ENCODE data around the gene FAM187B.

The FAM187B gene

GRCh38 chr19:35228177-35228930 lies at the start of gene FAM187B:
TSS of gene FAM187B (minus strand) at chr19:35228739. CDS start at chr19:35228680, 59 bp downstream.
- DNase-seq, result no peak

- no peak for DNase-seq
Observed at GRCh38 chr19:35276706-35277281, 48.3 kb upstream of the FAM187B start.

- DNase-seq, result no peak
Observed at GRCh38 chr19:35274323-35274722, 45.8 kb upstream of the FAM187B start.

- no peak for DNase-seq
Observed at GRCh38 chr19:35273686-35274259, 45.2 kb upstream of the FAM187B start.

- DNase-seq, result no peak
Observed at GRCh38 chr19:35272954-35273649, 44.6 kb upstream of the FAM187B start.

GRCh38 chr19:35272122-35272719 lies 43.7 kb upstream of the FAM187B start:
- DNase-seq, result no peak

- no peak for DNase-seq
Observed at GRCh38 chr19:35271546-35271945, 43.0 kb upstream of the FAM187B start.

GRCh38 chr19:35270381-35270811 lies 41.9 kb upstream of the FAM187B start:
- no peak for DNase-seq

GRCh38 chr19:35269438-35270117 lies 41.0 kb upstream of the FAM187B start:
- DNase-seq, result peak; percentile 78 to 81

GRCh38 chr19:35268536-35269437 lies 40.2 kb upstream of the FAM187B start, which contains the start of gene USF2:
TSS of gene USF2 (plus strand) at chr19:35268962. CDS start at chr19:35269102, 140 bp downstream.
- peak; percentile 67 to 68 for DNase-seq

GRCh38 chr19:35267818-35268535 lies 39.4 kb upstream of the FAM187B start:
- peak; percentile 63 to 89 for DNase-seq

- no peak for DNase-seq
Observed at GRCh38 chr19:35267353-35267817, 38.8 kb upstream of the FAM187B start.

- DNase-seq, result no peak
Observed at GRCh38 chr19:35266520-35267352, 38.2 kb upstream of the FAM187B start.

- DNase-seq, result no peak
Observed at GRCh38 chr19:35265900-35266519, 37.5 kb upstream of the FAM187B start.

GRCh38 chr19:35265126-35265899 lies 36.8 kb upstream of the FAM187B start:
- DNase-seq, result no peak

GRCh38 chr19:35264268-35265125 lies 36.0 kb upstream of the FAM187B start:
- no peak for DNase-seq

GRCh38 chr19:35262101-35262761 lies 33.7 kb upstream of the FAM187B start:
- DNase-seq, result no peak
